Uterus (tissue), 4 donors: ENCODE data around the gene SGIP1. TPM values are rescaled to one million over a fixed set of nuclear protein-coding genes. Genes with fewer than 3 reads are reported as not detected.
A peak's percentile ranks its signal among the peaks of the same experiment; 100 is the strongest.

ENCODE experiments used
- DNase-seq, 2 donors: peaks; one replicate each; pipeline ENCODE4 v3.0.0-alpha.2; 2019 to 2020
- H3K27ac ChIP-seq, 2 donors: fragments of 200-600 bp; sonication (generic); 1 replicate in 1 of 2; 2 replicates in 1 of 2; pipeline ENCODE4 v1.5.1; 2016 to 2018
- H3K27me3 ChIP-seq, 2 donors: fragments of 200-600 bp; sonication (generic); one replicate each; pipeline ENCODE4 v1.5.1; 2018 to 2019; ENCODE audit warnings: control low read depth in 1 of 2
- H3K36me3 ChIP-seq, 2 donors: fragments of 200-600 bp; sonication (generic); one replicate each; pipeline ENCODE4 v1.5.1; 2019; ENCODE audit warnings: control low read depth in 1 of 2
- H3K4me1 ChIP-seq, 2 donors: fragments of 200-600 bp; sonication (generic); one replicate each; pipeline ENCODE4 v1.5.1; 2018 to 2019; ENCODE audit warnings: control low read depth in 1 of 2
- H3K4me3 ChIP-seq, 2 donors: fragments of 200-600 bp; sonication (generic); 1 replicate in 1 of 2; 2 replicates in 1 of 2; pipeline ENCODE4 v1.5.1; 2018 to 2019; ENCODE audit warnings: mild to moderate bottlenecking in 1 of 2
- H3K9me3 ChIP-seq, 2 donors: fragments of 200-600 bp; sonication (generic); one replicate each; pipeline ENCODE4 v1.5.1; 2019; ENCODE audit warnings: control low read depth in 1 of 2
- POLR2A ChIP-seq, 2 donors: fragments of 450-650 bp; IDR thresholded peaks; one replicate each; pipeline ENCODE4 v1.6.1; 2016; ENCODE audit warnings: antibody characterized with exemption in 2 of 2, mild to moderate bottlenecking in 1 of 2, moderate library complexity in 1 of 2
- intact Hi-C: fragments of 100-400 bp; cut with DNase I; formaldehyde crosslinking; loops from one replicate; pipeline ENCODE4 v1.15.1; 2023; ENCODE audit warnings: low total_unique reads
- total RNA-seq, 4 donors: library from RNA; depleted of rRNA in 3 of 4; stranded (reverse); fragments of >200 nt in 3 of 4; gene quantifications; one replicate each; pipeline versions ENCODE4 v1.1.0 to v1.2.4, GENCODE V29; 2014 to 2023
- TF ChIP-seq, protein P1 (sequence below), 4 experiments: fragments of 200-600 bp in 2 of 4; fragments of 450-650 bp in 2 of 4; sonication (generic) in 2 of 4; IDR thresholded peaks; one replicate each; pipeline ENCODE4 v1.5.1; 2016 to 2019; ENCODE audit warnings: antibody characterized with exemption in 4 of 4, mild to moderate bottlenecking in 2 of 4, moderate library complexity in 1 of 4
- donor health status: DM: yes; HTN: yes; CAD: no.

Gene SGIP1
- total RNA-seq, 4 donors from 2014 or later, result 2.8 to 23.0 (median 6.4) TPM

GRCh38 chr1:66563941-66564630, 30.1 kb downstream of the SGIP1 start:
- Histone ChIP-seq H3K27me3 (no peaks in the 10 kb centered on the region), H3K4me3 (no peak overlapping the region), H3K36me3 (no peaks in the 10 kb centered on the region), H3K4me1 (no peaks in the 10 kb centered on the region), H3K9me3 (no peaks in the 10 kb centered on the region), H3K27ac (peak overlapping the region; percentile 59 to 74)
- intact Hi-C loops, result no loop called here
- TF ChIP-seq POLR2A (IDR thresholded peaks at IDR 0.05), result no peak
- TF ChIP-seq, protein P1, sequence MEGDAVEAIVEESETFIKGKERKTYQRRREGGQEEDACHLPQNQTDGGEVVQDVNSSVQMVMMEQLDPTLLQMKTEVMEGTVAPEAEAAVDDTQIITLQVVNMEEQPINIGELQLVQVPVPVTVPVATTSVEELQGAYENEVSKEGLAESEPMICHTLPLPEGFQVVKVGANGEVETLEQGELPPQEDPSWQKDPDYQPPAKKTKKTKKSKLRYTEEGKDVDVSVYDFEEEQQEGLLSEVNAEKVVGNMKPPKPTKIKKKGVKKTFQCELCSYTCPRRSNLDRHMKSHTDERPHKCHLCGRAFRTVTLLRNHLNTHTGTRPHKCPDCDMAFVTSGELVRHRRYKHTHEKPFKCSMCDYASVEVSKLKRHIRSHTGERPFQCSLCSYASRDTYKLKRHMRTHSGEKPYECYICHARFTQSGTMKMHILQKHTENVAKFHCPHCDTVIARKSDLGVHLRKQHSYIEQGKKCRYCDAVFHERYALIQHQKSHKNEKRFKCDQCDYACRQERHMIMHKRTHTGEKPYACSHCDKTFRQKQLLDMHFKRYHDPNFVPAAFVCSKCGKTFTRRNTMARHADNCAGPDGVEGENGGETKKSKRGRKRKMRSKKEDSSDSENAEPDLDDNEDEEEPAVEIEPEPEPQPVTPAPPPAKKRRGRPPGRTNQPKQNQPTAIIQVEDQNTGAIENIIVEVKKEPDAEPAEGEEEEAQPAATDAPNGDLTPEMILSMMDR (IDR thresholded peaks at IDR 0.05), result no peak
- DNase-seq, result no peak

DNA sequence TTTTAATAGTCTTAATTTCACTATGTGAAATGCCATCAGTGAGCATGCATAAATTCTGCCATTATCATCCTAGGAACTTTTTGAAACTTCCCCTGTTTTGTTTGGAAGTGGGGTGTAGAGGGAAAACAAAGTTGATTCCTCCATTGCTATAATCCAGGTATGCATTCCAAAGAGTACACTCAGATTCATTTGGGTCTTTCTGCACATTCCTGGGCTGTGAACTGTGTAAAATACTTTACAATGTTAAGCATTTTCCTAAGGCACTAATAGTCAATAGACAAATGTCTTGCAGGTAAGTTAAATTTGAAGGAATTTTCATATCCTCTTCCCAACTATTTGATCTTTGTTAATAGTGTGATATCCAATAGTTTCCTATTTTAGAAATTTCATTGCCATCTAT, 36.2 kb downstream of the SGIP1 start:
- H3K27me3 ChIP-seq, result no peaks in the 10 kb centered on the region
- no peak for TF ChIP-seq POLR2A (IDR thresholded peaks at IDR 0.05)
- TF ChIP-seq, protein P1 (IDR thresholded peaks at IDR 0.05), result no peak
- no peak overlapping the region for H3K27ac ChIP-seq
- no peaks in the 10 kb centered on the region for H3K9me3 ChIP-seq
- no peaks in the 10 kb centered on the region for H3K36me3 ChIP-seq
- intact Hi-C loops, result no loop called here
- H3K4me1 ChIP-seq, result no peaks in the 10 kb centered on the region
- H3K4me3 ChIP-seq, result no peak overlapping the region
- DNase-seq, result no peak

- no peak for DNase-seq
- intact Hi-C loops, result no loop called here
- Histone ChIP-seq H3K27ac (no peak overlapping the region), H3K36me3 (no peaks in the 10 kb centered on the region), H3K4me3 (no peak overlapping the region), H3K9me3 (no peaks in the 10 kb centered on the region), H3K4me1 (no peaks in the 10 kb centered on the region), H3K27me3 (no peaks in the 10 kb centered on the region)
- TF ChIP-seq, protein P1 (IDR thresholded peaks at IDR 0.05), result no peak
- TF ChIP-seq POLR2A (IDR thresholded peaks at IDR 0.05), result no peak
These were observed 37.8 kb downstream of the SGIP1 start for GRCh38 chr1:66571789-66572188.

DNA sequence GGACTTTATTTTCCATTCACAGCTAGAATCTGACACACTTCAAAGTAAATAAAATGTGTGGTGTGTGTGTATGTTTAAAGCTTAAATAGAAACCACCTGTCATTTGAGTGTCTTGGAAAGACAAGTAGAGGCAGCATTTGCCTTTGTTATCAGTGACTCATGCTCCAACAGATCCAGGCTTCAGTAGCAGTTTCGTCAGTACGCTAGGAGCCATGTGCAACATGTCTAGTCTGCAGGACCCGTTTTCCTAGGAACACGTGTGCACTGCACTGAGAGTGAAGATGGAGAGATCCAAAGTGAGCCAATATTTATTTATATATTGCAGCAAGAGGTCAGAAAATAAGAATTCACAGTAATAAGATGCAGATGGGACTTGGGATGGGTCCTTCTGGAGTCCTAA, 41.8 kb downstream of the SGIP1 start:
- no peaks in the 10 kb centered on the region for H3K9me3 ChIP-seq
- H3K4me3 ChIP-seq, result no peak overlapping the region
- H3K36me3 ChIP-seq, result no peaks in the 10 kb centered on the region
- H3K4me1 ChIP-seq, result no peaks in the 10 kb centered on the region
- H3K27me3 ChIP-seq, result no peaks in the 10 kb centered on the region
- peak overlapping the region in 1 of 2 donors; percentile 39 for H3K27ac ChIP-seq
- peak; percentile 54 to 58 for DNase-seq
- TF ChIP-seq, protein P1 (IDR thresholded peaks at IDR 0.05), result no peak
- TF ChIP-seq POLR2A (IDR thresholded peaks at IDR 0.05), result no peak
- intact Hi-C loops, result no loop called here

- intact Hi-C loops, result no loop called here
- DNase-seq, result peak in 1 of 2 donors; percentile 51
These were observed 42.7 kb downstream of the SGIP1 start for GRCh38 chr1:66576645-66577044.

More at GRCh38 chr1:66576645-66577044, 42.7 kb downstream of the SGIP1 start:
- H3K4me1 ChIP-seq, result no peaks in the 10 kb centered on the region
- no peaks in the 10 kb centered on the region for H3K27me3 ChIP-seq
- peak overlapping the region; percentile 7 to 39 for H3K27ac ChIP-seq
- H3K4me3 ChIP-seq, result no peak overlapping the region
- H3K36me3 ChIP-seq, result no peaks in the 10 kb centered on the region
- TF ChIP-seq, protein P1 (IDR thresholded peaks at IDR 0.05), result no peak
- no peak for TF ChIP-seq POLR2A (IDR thresholded peaks at IDR 0.05)
- H3K9me3 ChIP-seq, result no peaks in the 10 kb centered on the region
